Uterus (tissue), 4 donors: Measurements from ENCODE around the gene INHA. TPM values are rescaled to one million over a fixed set of nuclear protein-coding genes. Genes with fewer than 3 reads are reported as not detected.

ENCODE experiments used
- DNase-seq, 2 donors: peaks; one replicate each; pipeline ENCODE4 v3.0.0-alpha.2; 2019 to 2020
- H3K27ac ChIP-seq, 2 donors: fragments of 200-600 bp; sonication (generic); 1 replicate in 1 of 2; 2 replicates in 1 of 2; pipeline ENCODE4 v1.5.1; 2016 to 2018
- H3K27me3 ChIP-seq, 2 donors: fragments of 200-600 bp; sonication (generic); one replicate each; pipeline ENCODE4 v1.5.1; 2018 to 2019; ENCODE audit warnings: control low read depth in 1 of 2
- H3K36me3 ChIP-seq, 2 donors: fragments of 200-600 bp; sonication (generic); one replicate each; pipeline ENCODE4 v1.5.1; 2019; ENCODE audit warnings: control low read depth in 1 of 2
- H3K4me1 ChIP-seq, 2 donors: fragments of 200-600 bp; sonication (generic); one replicate each; pipeline ENCODE4 v1.5.1; 2018 to 2019; ENCODE audit warnings: control low read depth in 1 of 2
- H3K4me3 ChIP-seq, 2 donors: fragments of 200-600 bp; sonication (generic); 1 replicate in 1 of 2; 2 replicates in 1 of 2; pipeline ENCODE4 v1.5.1; 2018 to 2019; ENCODE audit warnings: mild to moderate bottlenecking in 1 of 2
- H3K9me3 ChIP-seq, 2 donors: fragments of 200-600 bp; sonication (generic); one replicate each; pipeline ENCODE4 v1.5.1; 2019; ENCODE audit warnings: control low read depth in 1 of 2
- POLR2A ChIP-seq, 2 donors: fragments of 450-650 bp; IDR thresholded peaks; one replicate each; pipeline ENCODE4 v1.6.1; 2016; ENCODE audit warnings: antibody characterized with exemption in 2 of 2, mild to moderate bottlenecking in 1 of 2, moderate library complexity in 1 of 2
- intact Hi-C: fragments of 100-400 bp; cut with DNase I; formaldehyde crosslinking; loops from one replicate; pipeline ENCODE4 v1.15.1; 2023; ENCODE audit warnings: low total_unique reads
- total RNA-seq, 4 donors: library from RNA; depleted of rRNA in 3 of 4; stranded (reverse); fragments of >200 nt in 3 of 4; gene quantifications; one replicate each; pipeline versions ENCODE4 v1.1.0 to v1.2.4, GENCODE V29; 2014 to 2023
- TF ChIP-seq, protein P1 (sequence below), 4 experiments: fragments of 200-600 bp in 2 of 4; fragments of 450-650 bp in 2 of 4; sonication (generic) in 2 of 4; IDR thresholded peaks; one replicate each; pipeline ENCODE4 v1.5.1; 2016 to 2019; ENCODE audit warnings: antibody characterized with exemption in 4 of 4, mild to moderate bottlenecking in 2 of 4, moderate library complexity in 1 of 4
- donor health status: DM: yes; HTN: yes; CAD: no.

Gene INHA
- total RNA-seq, 4 donors from 2014 or later = 2.4 TPM; not detected in 3

DNA sequence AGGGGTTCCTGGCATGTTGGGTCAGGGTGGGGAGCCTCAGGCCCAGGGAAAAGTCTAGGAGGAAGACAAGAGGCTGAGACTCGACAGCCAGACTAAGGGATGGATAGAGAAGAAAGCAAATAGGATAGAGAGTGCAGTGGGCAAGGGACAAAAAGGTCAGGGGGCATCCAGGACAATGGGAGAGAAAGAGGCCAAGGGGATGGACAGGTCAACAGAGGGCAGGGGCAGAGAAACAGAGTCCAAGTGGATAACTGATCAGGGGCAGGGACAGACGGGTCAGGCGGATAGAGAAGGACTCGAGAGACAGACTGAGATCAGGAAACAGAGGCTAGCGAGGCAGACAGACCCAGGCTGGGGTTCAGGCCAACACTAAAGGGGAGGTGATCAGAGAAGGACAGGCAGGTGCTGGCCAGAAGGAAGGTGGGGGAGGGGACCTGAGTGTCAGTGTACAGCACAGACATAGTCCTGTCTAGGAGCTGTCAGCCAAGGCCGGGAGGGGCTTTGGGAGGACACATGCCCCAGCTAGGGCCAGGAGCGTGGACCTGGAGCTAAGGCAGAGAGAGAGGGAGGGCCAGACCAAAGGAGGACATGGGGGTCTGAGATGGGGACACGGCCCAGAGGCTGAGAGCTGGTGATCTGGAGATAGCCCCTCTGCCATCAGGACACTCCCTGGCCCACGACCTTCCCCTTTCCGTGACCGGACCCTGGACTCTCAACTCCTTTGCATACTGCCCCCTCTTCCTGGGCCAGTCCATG, 45.6 kb upstream of the INHA start:
- H3K4me3 ChIP-seq = no peak overlapping the region
- peak overlapping the region in 1 of 2 donors; percentile 44 for H3K27ac ChIP-seq
- no peaks in the 10 kb centered on the region for H3K36me3 ChIP-seq
- intact Hi-C loops = loop anchor here (5.0 kb wide), 1 partner anchor 49 kb away; no protein-coding TSS in a partner anchor
- DNase-seq = no peak
- H3K4me1 ChIP-seq = peaks cover 5 to 13% of the 10 kb centered on the region in 2 donors
- no peaks in the 10 kb centered on the region for H3K9me3 ChIP-seq
- no peaks in the 10 kb centered on the region for H3K27me3 ChIP-seq
- TF ChIP-seq, protein P1, sequence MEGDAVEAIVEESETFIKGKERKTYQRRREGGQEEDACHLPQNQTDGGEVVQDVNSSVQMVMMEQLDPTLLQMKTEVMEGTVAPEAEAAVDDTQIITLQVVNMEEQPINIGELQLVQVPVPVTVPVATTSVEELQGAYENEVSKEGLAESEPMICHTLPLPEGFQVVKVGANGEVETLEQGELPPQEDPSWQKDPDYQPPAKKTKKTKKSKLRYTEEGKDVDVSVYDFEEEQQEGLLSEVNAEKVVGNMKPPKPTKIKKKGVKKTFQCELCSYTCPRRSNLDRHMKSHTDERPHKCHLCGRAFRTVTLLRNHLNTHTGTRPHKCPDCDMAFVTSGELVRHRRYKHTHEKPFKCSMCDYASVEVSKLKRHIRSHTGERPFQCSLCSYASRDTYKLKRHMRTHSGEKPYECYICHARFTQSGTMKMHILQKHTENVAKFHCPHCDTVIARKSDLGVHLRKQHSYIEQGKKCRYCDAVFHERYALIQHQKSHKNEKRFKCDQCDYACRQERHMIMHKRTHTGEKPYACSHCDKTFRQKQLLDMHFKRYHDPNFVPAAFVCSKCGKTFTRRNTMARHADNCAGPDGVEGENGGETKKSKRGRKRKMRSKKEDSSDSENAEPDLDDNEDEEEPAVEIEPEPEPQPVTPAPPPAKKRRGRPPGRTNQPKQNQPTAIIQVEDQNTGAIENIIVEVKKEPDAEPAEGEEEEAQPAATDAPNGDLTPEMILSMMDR (IDR thresholded peaks at IDR 0.05) = no peak

DNA sequence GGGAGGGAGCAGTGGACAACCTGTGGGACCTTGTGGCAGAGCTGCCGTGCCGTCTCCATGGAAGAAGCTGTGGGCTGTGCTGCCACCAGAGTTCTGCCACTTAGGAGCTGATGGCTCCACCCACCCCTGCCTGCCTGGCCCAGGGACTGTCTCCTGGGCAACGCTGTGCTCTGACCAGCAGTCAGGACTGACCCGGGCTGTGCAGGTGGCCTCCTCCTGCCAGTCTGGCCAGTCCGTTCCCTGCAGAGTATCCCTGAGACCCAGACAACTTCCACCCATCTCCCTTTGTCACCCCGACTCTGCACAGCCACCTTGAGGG, 45.1 kb upstream of the INHA start:
- H3K4me3 ChIP-seq = no peak overlapping the region
- H3K9me3 ChIP-seq = no peaks in the 10 kb centered on the region
- no peaks in the 10 kb centered on the region for H3K27me3 ChIP-seq
- no peaks in the 10 kb centered on the region for H3K36me3 ChIP-seq
- H3K4me1 ChIP-seq = peaks cover 0 to 8% of the 10 kb centered on the region in 2 donors
- TF ChIP-seq, protein P1 (IDR thresholded peaks at IDR 0.05) = no peak
- TF ChIP-seq POLR2A (IDR thresholded peaks at IDR 0.05) = no peak
- no peak overlapping the region for H3K27ac ChIP-seq
- intact Hi-C loops = loop anchor here (5.0 kb wide), 1 partner anchor 50 kb away; no protein-coding TSS in a partner anchor
- DNase-seq = no peak

DNA sequence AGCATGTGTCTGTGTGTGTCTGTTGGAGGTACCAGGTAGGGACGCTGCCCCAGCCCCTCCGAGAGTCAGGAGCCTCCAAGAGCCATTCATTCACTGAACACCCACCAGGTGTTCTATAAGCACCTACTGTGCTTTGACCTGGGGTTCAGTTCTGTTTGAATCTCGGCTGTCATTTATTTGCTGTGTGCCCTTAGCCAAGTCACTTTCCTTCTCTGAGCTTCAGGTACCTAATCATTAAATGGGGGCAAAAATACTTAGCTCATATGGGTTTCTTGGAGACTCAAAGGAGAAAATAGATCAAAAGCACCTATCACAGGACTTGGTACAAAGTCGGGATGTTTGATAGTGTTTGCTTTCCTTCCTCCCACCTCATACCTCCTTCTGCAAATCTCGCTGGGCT, 44.6 kb upstream of the INHA start:
- Histone ChIP-seq H3K27me3 (no peaks in the 10 kb centered on the region), H3K4me3 (no peak overlapping the region), H3K9me3 (no peaks in the 10 kb centered on the region), H3K27ac (no peak overlapping the region), H3K4me1 (peaks cover 0 to 7% of the 10 kb centered on the region in 2 donors), H3K36me3 (no peaks in the 10 kb centered on the region)
- intact Hi-C loops = loop anchor here (5.0 kb wide), 1 partner anchor 50 kb away; no protein-coding TSS in a partner anchor
- no peak for DNase-seq
- TF ChIP-seq, protein P1 (IDR thresholded peaks at IDR 0.05) = no peak
- TF ChIP-seq POLR2A (IDR thresholded peaks at IDR 0.05) = no peak

DNA sequence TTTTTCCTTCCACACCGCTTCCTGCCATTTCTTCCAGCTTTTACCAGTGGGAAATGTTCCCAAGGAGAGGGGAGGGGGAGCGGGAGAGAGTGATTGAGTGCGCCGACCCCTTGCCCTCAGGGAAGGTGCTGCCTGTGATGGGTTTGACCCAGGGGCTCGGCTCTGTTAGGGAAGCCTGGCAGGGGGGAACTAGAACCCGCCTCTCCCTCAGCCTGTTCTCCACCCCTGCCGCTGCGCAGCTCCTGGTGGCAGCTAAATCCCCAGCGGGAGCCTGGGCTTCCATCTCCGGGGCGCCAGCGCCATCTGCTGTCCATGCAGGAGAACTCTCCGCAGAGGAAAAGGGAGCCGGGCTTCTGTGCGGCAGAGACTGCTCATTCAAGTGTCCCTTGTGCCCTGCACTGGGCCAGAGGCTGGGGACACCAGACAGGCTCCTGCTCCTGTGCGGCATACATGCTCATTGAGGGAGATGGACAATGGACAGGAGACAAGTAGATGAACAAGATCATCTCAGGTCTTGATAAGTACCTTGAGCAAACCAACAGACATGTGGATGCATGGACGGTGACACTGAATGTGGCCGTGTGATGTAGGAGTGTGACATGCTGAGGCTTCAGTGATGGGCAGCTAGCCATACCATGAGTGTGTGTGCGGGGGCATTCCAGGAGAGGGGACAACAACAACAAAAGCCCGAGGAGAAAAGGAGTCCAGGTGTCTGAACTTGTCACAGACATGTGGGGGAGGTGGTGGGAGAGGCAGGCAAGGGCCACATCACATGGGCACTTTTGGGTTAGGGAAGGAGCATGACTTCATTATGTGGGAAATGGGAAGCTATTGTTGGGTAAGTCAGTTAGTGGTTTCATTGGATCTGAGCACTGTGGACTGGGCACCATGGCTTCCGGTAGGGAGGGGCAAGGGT, 41.8 kb upstream of the INHA start:
- intact Hi-C loops = loop anchor here (5.0 kb wide), 1 partner anchor 128 kb away; no protein-coding TSS in a partner anchor
- H3K27me3 ChIP-seq = no peaks in the 10 kb centered on the region
- H3K36me3 ChIP-seq = no peaks in the 10 kb centered on the region
- no peaks in the 10 kb centered on the region for H3K9me3 ChIP-seq
- peak in 1 of 2 donors; percentile 12 for TF ChIP-seq POLR2A (IDR thresholded peaks at IDR 0.05)
- TF ChIP-seq, protein P1 (IDR thresholded peaks at IDR 0.05) = peak; percentile 97 to 100 (median 100)
- DNase-seq = peak; percentile 79 to 88
- H3K4me1 ChIP-seq = no peaks in the 10 kb centered on the region
- H3K4me3 ChIP-seq = no peak overlapping the region
- peak overlapping the region in 1 of 2 donors; percentile 29 for H3K27ac ChIP-seq
